Epithelial cell of proximal tubule (primary cell): Measurements from ENCODE around the gene CSNK1G1. TPM values are rescaled to one million over a fixed set of nuclear protein-coding genes. Genes with fewer than 3 reads are reported as not detected.

Experiments used
- DNase-seq: peaks from one replicate; pipeline ENCODE4 v3.0.0-alpha.2; 2011; ENCODE audit warnings: low read depth
- H3K4me3 ChIP-seq: 2 replicates; pipeline ENCODE4 v1.5.1; 2011; ENCODE audit warnings: low read depth, mild to moderate bottlenecking, low read length
- total RNA-seq: library from RNA; depleted of rRNA; stranded (reverse); fragments of >200 nt; gene quantifications from 2 replicates; pipeline ENCODE4 v1.2.3, GENCODE V29; 2015
- TF ChIP-seq, protein P1 (sequence below): conservative IDR thresholded peaks from 2 replicates; pipeline ENCODE4 v1.5.1; 2012; ENCODE audit warnings: low read depth, mild to moderate bottlenecking, low read length

CSNK1G1 gene
- total RNA-seq, 1 donor from 2014 or later, result 12.3 TPM

DNA sequence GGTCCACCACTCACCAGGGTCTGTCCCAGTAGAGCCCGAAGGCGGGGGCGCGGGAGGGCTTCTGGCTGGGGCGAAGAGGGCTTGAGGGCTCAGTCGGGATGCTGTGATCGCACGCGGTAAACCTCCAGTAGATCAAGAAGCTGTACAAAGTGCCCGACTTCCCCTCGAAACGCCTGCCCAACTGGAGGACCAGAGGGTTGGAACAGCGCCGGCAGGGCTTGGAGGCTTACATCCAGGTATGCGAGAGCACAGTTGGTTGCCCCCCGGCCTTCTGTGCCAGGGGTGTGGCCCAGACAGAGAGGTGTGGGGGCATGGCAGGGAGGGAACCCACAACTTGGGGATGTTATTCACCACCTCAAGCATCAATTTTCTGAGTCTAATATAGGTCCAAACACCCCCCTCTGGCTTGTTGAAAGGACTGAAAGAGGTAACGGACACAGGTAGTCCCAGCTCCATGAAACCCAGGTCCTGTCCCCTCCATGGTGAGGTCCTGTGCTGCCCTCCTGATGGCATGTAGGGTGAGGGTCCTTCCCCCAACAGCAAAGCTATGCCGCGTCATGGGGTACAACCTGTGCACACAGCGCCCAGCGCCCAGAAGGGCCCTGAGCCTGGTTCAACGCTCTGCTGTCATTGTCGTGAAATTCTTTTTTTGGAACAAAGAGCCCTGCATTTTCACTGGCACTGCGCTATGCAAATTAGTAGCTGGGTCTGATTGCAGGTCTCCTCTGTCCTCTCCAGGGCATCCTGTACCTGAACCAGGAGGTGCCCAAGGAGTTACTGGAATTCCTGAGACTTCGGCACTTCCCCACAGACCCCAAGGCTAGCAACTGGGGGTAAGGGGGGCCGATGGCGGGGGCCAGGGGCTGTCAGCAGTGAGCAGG is 203.2 kb downstream of the CSNK1G1 start:
- DNase-seq, result no peak
- H3K4me3 ChIP-seq, result peak overlapping the region; percentile 67
- TF ChIP-seq, protein P1, sequence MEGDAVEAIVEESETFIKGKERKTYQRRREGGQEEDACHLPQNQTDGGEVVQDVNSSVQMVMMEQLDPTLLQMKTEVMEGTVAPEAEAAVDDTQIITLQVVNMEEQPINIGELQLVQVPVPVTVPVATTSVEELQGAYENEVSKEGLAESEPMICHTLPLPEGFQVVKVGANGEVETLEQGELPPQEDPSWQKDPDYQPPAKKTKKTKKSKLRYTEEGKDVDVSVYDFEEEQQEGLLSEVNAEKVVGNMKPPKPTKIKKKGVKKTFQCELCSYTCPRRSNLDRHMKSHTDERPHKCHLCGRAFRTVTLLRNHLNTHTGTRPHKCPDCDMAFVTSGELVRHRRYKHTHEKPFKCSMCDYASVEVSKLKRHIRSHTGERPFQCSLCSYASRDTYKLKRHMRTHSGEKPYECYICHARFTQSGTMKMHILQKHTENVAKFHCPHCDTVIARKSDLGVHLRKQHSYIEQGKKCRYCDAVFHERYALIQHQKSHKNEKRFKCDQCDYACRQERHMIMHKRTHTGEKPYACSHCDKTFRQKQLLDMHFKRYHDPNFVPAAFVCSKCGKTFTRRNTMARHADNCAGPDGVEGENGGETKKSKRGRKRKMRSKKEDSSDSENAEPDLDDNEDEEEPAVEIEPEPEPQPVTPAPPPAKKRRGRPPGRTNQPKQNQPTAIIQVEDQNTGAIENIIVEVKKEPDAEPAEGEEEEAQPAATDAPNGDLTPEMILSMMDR, result no peak

DNA sequence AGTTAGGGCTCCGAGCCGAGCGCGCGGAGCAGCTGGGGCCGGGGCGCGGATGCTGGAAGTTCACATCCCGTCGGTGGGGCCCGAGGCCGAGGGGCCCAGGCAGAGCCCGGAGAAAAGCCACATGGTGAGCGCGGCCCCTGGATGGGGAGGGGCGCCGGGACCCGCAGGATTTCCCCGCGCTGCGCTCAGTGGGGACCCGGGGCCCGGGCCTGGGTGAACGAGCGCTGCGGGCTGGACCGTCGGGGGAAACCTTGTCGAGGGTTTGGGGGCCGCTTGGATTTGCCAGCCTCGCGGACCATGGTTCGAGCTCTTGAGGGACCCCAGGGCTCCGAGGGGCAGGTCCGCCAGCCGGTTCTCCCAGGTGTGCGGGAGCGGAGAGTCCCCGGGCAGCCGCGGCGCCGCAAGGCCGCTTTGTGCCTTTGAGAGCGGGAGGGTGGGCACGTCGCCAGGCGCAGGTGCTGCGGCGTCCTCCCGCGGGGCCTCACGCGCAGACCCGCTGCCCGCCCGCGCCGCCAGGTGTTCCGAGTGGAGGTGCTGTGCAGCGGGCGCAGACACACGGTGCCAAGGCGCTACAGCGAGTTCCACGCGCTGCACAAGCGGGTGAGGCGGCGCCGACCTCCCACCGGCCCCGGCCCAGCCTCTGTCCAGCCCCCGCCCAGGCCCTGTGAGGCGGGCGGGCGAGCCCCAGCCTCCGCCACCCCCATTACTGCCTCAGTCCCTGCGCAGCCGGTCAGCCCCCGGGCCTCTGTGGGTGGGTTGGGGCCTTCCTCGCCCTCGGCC is 204.1 kb downstream of the CSNK1G1 start, which contains the start of gene SNX22:
TSS of gene SNX22 (plus strand) at position 5 of the 780 bp plus-strand sequence. CDS start at position 50, 45 bp downstream.
- peak within 1 kb of the TSS; percentile 67 for H3K4me3 ChIP-seq
- TF ChIP-seq, protein P1, result no peak
- no peak for DNase-seq

GRCh38 chr15:64149893-64150578 is 205.9 kb downstream of the CSNK1G1 start:
- TF ChIP-seq, protein P1, result no peak
- DNase-seq, result no peak
- no peak overlapping the region for H3K4me3 ChIP-seq

- no peak for DNase-seq
- H3K4me3 ChIP-seq, result no peak overlapping the region
- TF ChIP-seq, protein P1, result peak; percentile 27
These were observed 206.5 kb downstream of the CSNK1G1 start for GRCh38 chr15:64149424-64149823.

- TF ChIP-seq, protein P1, result no peak
- DNase-seq, result no peak
- no peak overlapping the region for H3K4me3 ChIP-seq
These were observed 207.4 kb downstream of the CSNK1G1 start for GRCh38 chr15:64148581-64148980.

DNA sequence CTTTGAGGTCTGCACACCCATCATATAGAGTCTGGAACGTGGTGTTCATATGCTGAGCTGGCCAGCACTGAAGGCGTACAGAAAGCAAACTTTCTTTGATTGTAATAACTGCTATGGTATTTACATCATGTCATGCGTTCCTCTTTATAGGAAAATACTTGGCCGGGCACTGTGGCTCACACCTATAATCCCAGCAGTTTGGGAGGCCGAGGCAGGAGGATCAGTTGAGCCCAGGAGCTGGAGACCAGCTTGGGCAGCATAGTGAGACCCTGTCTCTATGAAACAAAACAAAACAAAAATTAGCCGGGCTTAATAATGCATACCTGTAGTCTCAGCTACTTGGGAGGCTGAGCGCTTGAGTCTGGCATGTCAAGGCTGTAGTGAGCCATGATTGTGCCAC is 207.8 kb downstream of the CSNK1G1 start:
- TF ChIP-seq, protein P1, result no peak
- H3K4me3 ChIP-seq, result no peak overlapping the region
- DNase-seq, result no peak
